Activated T-helper 1 cell treated with anti-CD3 and anti-CD28 coated beads, Interleukin-2, amount 50 U/mL, for 16 hours (primary cell): ENCODE data around the gene PCDHB14.

Experiments used
- DNase-seq, 2 donors: peaks; one replicate each; pipeline ENCODE4 v3.0.0-alpha.2; 2020; ENCODE audit warnings: low read depth in 1 of 2, low spot score in 1 of 2

Gene PCDHB14

GRCh38 chr5:141272906-141273305 is 49.8 kb downstream of the PCDHB14 start:
- DNase-seq, result no peak
